HepG2 (cell line): ENCODE results near the gene NBR1. TPM values are rescaled to one million over a fixed set of nuclear protein-coding genes. Genes with fewer than 3 reads are reported as not detected.

Source experiments
- AGO2 ChIP-seq: fragments of 200-400 bp; formaldehyde crosslinking; optimal IDR thresholded peaks from 2 replicates; pipeline ENCODE3; 2017; ENCODE audit warnings: mild to moderate bottlenecking, low read depth, low read length, moderate library complexity
- GRHL1 ChIP-seq: sonication (generic); formaldehyde crosslinking; conservative IDR thresholded peaks from 2 replicates; pipeline ENCODE4 v1.8.0; 2022; ENCODE audit warnings: missing genetic modification reagents
- HOXD1 ChIP-seq: sonication (generic); formaldehyde crosslinking; IDR thresholded peaks from 2 replicates; pipeline ENCODE4 v1.5.0; 2020; ENCODE audit warnings: missing genetic modification reagents
- NFE2 ChIP-seq: sonication (generic); formaldehyde crosslinking; IDR thresholded peaks from 2 replicates; pipeline ENCODE4 v1.4.0; 2020; ENCODE audit warnings: missing genetic modification reagents
- POLR2A ChIP-seq, 2 experiments: IDR thresholded peaks; 2 replicates each; pipeline ENCODE4 v1.6.1; 2011; ENCODE audit warnings: low read depth in 2 of 2, low read length in 2 of 2, mild to moderate bottlenecking in 1 of 2, moderate library complexity in 1 of 2; ENCODE audit not compliant: insufficient read depth in 1 of 2
- POLR2G ChIP-seq: fragments of 200-400 bp; formaldehyde crosslinking; IDR thresholded peaks from 2 replicates; pipeline ENCODE4 v1.6.1; 2018; ENCODE audit warnings: mild to moderate bottlenecking, low read depth, low read length, moderate library complexity
- ZNF230 ChIP-seq: sonication (generic); formaldehyde crosslinking; IDR thresholded peaks from 2 replicates; pipeline ENCODE4 v1.4.0; 2020; ENCODE audit warnings: mild to moderate bottlenecking, missing genetic modification reagents
- ZNF446 ChIP-seq: sonication (generic); formaldehyde crosslinking; IDR thresholded peaks from 2 replicates; pipeline ENCODE4 v1.5.0; 2020; ENCODE audit warnings: mild to moderate bottlenecking, missing genetic modification reagents
- ZNF589 ChIP-seq: sonication (generic); formaldehyde crosslinking; conservative IDR thresholded peaks from 2 replicates; pipeline ENCODE4 v1.8.0; 2022; ENCODE audit warnings: mild to moderate bottlenecking, moderate library complexity, missing genetic modification reagents
- polyA plus RNA-seq, 8 experiments: library from polyadenylated mRNA; depleted of rRNA in 3 of 8; stranded (reverse) in 7 of 8; unstranded in 1 of 8; fragments of >200 nt; fragmentation: Illumina TruSeq in 4 of 8; extraction: Trizol in 4 of 8; gene quantifications; 2 replicates each; pipeline versions ENCODE4 v1.2.1 to v1.2.3, GENCODE V29; 2011 to 2016; ENCODE audit warnings: low read depth in 4 of 8, missing spikeins in 1 of 8, mixed read lengths in 1 of 8; ENCODE audit not compliant: insufficient read depth in 1 of 8
- total RNA-seq, 5 experiments: library from RNA; depleted of rRNA; stranded (reverse); fragments of >200 nt; fragmentation: Illumina TruSeq; extraction: Trizol; gene quantifications; 2 replicates each; pipeline ENCODE4 v1.2.3, GENCODE V29; 2016; ENCODE audit warnings: low read depth in 1 of 5
- TF ChIP-seq, protein P1 (sequence below): IDR thresholded peaks from 2 replicates; pipeline ENCODE4 v1.6.1; 2016; ENCODE audit warnings: low read depth
- TF ChIP-seq, protein P2 (sequence below): sonication (generic); formaldehyde crosslinking; IDR thresholded peaks from 2 replicates; pipeline ENCODE4 v1.4.0; 2020; ENCODE audit warnings: missing genetic modification reagents
- TF ChIP-seq, protein P3 (sequence below): sonication (generic); formaldehyde crosslinking; IDR thresholded peaks from 2 replicates; pipeline ENCODE4 v1.9.0; 2022; ENCODE audit warnings: missing genetic modification reagents, mild to moderate bottlenecking, borderline replicate concordance
- TF ChIP-seq, protein P4 (sequence below): sonication (generic); formaldehyde crosslinking; IDR thresholded peaks from 2 replicates; pipeline ENCODE4 v1.4.0; 2020; ENCODE audit warnings: mild to moderate bottlenecking, missing genetic modification reagents
- TF ChIP-seq, protein P5 (sequence below): sonication (generic); formaldehyde crosslinking; IDR thresholded peaks from 2 replicates; pipeline ENCODE4 v1.5.1; 2020; ENCODE audit warnings: mild to moderate bottlenecking, missing genetic modification reagents, moderate library complexity
- TF ChIP-seq, protein P6 (sequence below): sonication (generic); formaldehyde crosslinking; IDR thresholded peaks from 2 replicates; pipeline ENCODE4 v1.5.1; 2020; ENCODE audit warnings: missing genetic modification reagents, mild to moderate bottlenecking, borderline replicate concordance
- TF ChIP-seq, protein P7 (sequence below): sonication (generic); formaldehyde crosslinking; IDR thresholded peaks from 2 replicates; pipeline ENCODE4 v1.4.0; 2020; ENCODE audit warnings: mild to moderate bottlenecking, missing genetic modification reagents

Gene NBR1
- total and polyA plus RNA-seq, 2 of the 13 experiments (the other 11 are each of a cell fraction or from before 2014, with no cell fraction given) = 51.7 to 121 TPM

- TF ChIP-seq, protein P1, sequence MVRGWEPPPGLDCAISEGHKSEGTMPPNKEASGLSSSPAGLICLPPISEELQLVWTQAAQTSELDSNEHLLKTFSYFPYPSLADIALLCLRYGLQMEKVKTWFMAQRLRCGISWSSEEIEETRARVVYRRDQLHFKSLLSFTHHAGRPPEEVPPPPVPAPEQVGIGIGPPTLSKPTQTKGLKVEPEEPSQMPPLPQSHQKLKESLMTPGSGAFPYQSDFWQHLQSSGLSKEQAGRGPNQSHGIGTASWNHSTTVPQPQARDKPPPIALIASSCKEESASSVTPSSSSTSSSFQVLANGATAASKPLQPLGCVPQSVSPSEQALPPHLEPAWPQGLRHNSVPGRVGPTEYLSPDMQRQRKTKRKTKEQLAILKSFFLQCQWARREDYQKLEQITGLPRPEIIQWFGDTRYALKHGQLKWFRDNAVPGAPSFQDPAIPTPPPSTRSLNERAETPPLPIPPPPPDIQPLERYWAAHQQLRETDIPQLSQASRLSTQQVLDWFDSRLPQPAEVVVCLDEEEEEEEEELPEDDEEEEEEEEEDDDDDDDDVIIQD (CRISPR knock-in tag) = no peak
- TF ChIP-seq, protein P2, sequence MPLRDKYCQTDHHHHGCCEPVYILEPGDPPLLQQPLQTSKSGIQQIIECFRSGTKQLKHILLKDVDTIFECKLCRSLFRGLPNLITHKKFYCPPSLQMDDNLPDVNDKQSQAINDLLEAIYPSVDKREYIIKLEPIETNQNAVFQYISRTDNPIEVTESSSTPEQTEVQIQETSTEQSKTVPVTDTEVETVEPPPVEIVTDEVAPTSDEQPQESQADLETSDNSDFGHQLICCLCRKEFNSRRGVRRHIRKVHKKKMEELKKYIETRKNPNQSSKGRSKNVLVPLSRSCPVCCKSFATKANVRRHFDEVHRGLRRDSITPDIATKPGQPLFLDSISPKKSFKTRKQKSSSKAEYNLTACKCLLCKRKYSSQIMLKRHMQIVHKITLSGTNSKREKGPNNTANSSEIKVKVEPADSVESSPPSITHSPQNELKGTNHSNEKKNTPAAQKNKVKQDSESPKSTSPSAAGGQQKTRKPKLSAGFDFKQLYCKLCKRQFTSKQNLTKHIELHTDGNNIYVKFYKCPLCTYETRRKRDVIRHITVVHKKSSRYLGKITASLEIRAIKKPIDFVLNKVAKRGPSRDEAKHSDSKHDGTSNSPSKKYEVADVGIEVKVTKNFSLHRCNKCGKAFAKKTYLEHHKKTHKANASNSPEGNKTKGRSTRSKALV = no peak
- TF ChIP-seq NFE2 = no peak
- TF ChIP-seq, protein P3, sequence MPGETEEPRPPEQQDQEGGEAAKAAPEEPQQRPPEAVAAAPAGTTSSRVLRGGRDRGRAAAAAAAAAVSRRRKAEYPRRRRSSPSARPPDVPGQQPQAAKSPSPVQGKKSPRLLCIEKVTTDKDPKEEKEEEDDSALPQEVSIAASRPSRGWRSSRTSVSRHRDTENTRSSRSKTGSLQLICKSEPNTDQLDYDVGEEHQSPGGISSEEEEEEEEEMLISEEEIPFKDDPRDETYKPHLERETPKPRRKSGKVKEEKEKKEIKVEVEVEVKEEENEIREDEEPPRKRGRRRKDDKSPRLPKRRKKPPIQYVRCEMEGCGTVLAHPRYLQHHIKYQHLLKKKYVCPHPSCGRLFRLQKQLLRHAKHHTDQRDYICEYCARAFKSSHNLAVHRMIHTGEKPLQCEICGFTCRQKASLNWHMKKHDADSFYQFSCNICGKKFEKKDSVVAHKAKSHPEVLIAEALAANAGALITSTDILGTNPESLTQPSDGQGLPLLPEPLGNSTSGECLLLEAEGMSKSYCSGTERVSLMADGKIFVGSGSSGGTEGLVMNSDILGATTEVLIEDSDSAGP (CRISPR knock-in tag) = peak; percentile 58; the same call in 1 of the 2 replicates
- TF ChIP-seq, protein P4, sequence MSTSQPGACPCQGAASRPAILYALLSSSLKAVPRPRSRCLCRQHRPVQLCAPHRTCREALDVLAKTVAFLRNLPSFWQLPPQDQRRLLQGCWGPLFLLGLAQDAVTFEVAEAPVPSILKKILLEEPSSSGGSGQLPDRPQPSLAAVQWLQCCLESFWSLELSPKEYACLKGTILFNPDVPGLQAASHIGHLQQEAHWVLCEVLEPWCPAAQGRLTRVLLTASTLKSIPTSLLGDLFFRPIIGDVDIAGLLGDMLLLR = no peak
- TF ChIP-seq, protein P5, sequence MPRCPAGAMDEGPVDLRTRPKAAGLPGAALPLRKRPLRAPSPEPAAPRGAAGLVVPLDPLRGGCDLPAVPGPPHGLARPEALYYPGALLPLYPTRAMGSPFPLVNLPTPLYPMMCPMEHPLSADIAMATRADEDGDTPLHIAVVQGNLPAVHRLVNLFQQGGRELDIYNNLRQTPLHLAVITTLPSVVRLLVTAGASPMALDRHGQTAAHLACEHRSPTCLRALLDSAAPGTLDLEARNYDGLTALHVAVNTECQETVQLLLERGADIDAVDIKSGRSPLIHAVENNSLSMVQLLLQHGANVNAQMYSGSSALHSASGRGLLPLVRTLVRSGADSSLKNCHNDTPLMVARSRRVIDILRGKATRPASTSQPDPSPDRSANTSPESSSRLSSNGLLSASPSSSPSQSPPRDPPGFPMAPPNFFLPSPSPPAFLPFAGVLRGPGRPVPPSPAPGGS (CRISPR knock-in tag) = no peak
- no peak for TF ChIP-seq ZNF230 (CRISPR knock-in tag)
- peak; percentile 39; the same call in 1 of the 2 replicates for TF ChIP-seq POLR2G
- TF ChIP-seq POLR2A (IDR thresholded peaks at IDR 0.05; ENCODE audit: insufficient read depth in 1 of 2, low read depth in 2 of 2, low read length in 2 of 2) = peak in 1 of 2 experiments; percentile 39; a peak in 1 of 4 replicates
- TF ChIP-seq, protein P6, sequence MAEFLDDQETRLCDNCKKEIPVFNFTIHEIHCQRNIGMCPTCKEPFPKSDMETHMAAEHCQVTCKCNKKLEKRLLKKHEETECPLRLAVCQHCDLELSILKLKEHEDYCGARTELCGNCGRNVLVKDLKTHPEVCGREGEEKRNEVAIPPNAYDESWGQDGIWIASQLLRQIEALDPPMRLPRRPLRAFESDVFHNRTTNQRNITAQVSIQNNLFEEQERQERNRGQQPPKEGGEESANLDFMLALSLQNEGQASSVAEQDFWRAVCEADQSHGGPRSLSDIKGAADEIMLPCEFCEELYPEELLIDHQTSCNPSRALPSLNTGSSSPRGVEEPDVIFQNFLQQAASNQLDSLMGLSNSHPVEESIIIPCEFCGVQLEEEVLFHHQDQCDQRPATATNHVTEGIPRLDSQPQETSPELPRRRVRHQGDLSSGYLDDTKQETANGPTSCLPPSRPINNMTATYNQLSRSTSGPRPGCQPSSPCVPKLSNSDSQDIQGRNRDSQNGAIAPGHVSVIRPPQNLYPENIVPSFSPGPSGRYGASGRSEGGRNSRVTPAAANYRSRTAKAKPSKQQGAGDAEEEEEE = no peak
- TF ChIP-seq GRHL1 (CRISPR knock-in tag) = no peak
- no peak for TF ChIP-seq HOXD1 (CRISPR knock-in tag)
- no peak for TF ChIP-seq ZNF446 (CRISPR knock-in tag)
- no peak for TF ChIP-seq ZNF589 (CRISPR knock-in tag)
- TF ChIP-seq, protein P7, sequence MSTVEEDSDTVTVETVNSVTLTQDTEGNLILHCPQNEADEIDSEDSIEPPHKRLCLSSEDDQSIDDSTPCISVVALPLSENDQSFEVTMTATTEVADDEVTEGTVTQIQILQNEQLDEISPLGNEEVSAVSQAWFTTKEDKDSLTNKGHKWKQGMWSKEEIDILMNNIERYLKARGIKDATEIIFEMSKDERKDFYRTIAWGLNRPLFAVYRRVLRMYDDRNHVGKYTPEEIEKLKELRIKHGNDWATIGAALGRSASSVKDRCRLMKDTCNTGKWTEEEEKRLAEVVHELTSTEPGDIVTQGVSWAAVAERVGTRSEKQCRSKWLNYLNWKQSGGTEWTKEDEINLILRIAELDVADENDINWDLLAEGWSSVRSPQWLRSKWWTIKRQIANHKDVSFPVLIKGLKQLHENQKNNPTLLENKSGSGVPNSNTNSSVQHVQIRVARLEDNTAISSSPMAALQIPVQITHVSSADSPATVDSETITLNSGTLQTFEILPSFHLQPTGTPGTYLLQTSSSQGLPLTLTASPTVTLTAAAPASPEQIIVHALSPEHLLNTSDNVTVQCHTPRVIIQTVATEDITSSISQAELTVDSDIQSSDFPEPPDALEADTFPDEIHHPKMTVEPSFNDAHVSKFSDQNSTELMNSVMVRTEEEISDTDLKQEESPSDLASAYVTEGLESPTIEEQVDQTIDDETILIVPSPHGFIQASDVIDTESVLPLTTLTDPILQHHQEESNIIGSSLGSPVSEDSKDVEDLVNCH (CRISPR knock-in tag) = no peak
- TF ChIP-seq AGO2 = peak; percentile 95
These were observed 35.6 kb upstream of the NBR1 start (continued) for GRCh38 chr17:43135454-43135819.
